Endothelial cell (in vitro differentiated cells): ENCODE data around the gene PTGER2. TPM values are rescaled to one million over a fixed set of nuclear protein-coding genes. Genes with fewer than 3 reads are reported as not detected.

Source experiments
- DNase-seq: peaks from one replicate; pipeline ENCODE4 v3.0.0; 2021; ENCODE audit warnings: low spot score
- H3K27ac Mint-ChIP-seq: one replicate; pipeline ENCODE4 v1.8.0; 2021; ENCODE audit warnings: mixed read lengths, inconsistent platforms; ENCODE audit not compliant: unreplicated experiment
- H3K27me3 Mint-ChIP-seq: one replicate; pipeline ENCODE4 v1.8.0; 2021; ENCODE audit warnings: mild to moderate bottlenecking, moderate library complexity, mixed read lengths, inconsistent platforms; ENCODE audit not compliant: unreplicated experiment
- H3K36me3 Mint-ChIP-seq: one replicate; pipeline ENCODE4 v1.8.0; 2021; ENCODE audit warnings: mild to moderate bottlenecking, low read depth, mixed read lengths, inconsistent platforms; ENCODE audit not compliant: unreplicated experiment
- H3K4me1 Mint-ChIP-seq: one replicate; pipeline ENCODE4 v1.8.0; 2021; ENCODE audit warnings: mild to moderate bottlenecking, mixed read lengths, inconsistent platforms; ENCODE audit not compliant: unreplicated experiment
- H3K4me3 Mint-ChIP-seq: one replicate; pipeline ENCODE4 v1.8.0; 2021; ENCODE audit warnings: mild to moderate bottlenecking, mixed read lengths, inconsistent platforms; ENCODE audit not compliant: unreplicated experiment
- H3K9me3 Mint-ChIP-seq: one replicate; pipeline ENCODE4 v1.8.0; 2021; ENCODE audit warnings: mixed read lengths, inconsistent platforms; ENCODE audit not compliant: unreplicated experiment
- CTCF ChIP-seq: fragments of 200-600 bp; sonication (generic); IDR thresholded peaks from one replicate; pipeline ENCODE4 v1.5.0; 2021; ENCODE audit warnings: antibody characterized with exemption; ENCODE audit not compliant: unreplicated experiment
- total RNA-seq: library from RNA; stranded (reverse); fragmentation: NEBNext Ultra II Directional; extraction: Animal tissue kit (Norgen Biotek cat#: 25700); gene quantifications from one replicate; pipeline ENCODE4 v1.2.1, GENCODE V29; 2021; ENCODE audit not compliant: unreplicated experiment

PTGER2 gene
- total RNA-seq, 1 donor from 2014 or later: not detected

GRCh38 chr14:52303236-52303635 lies 10.9 kb upstream of the PTGER2 start:
- no peak for TF ChIP-seq CTCF
- H3K27ac Mint-ChIP-seq: no peak overlapping the region
- no peaks in the 10 kb centered on the region for H3K9me3 Mint-ChIP-seq
- no peak for DNase-seq
- no peaks in the 10 kb centered on the region for H3K27me3 Mint-ChIP-seq
- no peaks in the 10 kb centered on the region for H3K4me1 Mint-ChIP-seq
- H3K4me3 Mint-ChIP-seq: no peak overlapping the region
- H3K36me3 Mint-ChIP-seq: no peaks in the 10 kb centered on the region

- TF ChIP-seq CTCF: no peak
- H3K9me3 Mint-ChIP-seq: no peaks in the 10 kb centered on the region
Observed at GRCh38 chr14:52304248-52304904, 9.7 kb upstream of the PTGER2 start.

GRCh38 chr14:52305014-52305413 lies 9.1 kb upstream of the PTGER2 start:
- H3K27me3 Mint-ChIP-seq: no peaks in the 10 kb centered on the region

More at GRCh38 chr14:52304248-52304904, 9.7 kb upstream of the PTGER2 start:
- no peaks in the 10 kb centered on the region for H3K27me3 Mint-ChIP-seq
- H3K4me1 Mint-ChIP-seq: no peaks in the 10 kb centered on the region
- no peak overlapping the region for H3K4me3 Mint-ChIP-seq
- no peak for DNase-seq
- H3K36me3 Mint-ChIP-seq: no peaks in the 10 kb centered on the region
- no peak overlapping the region for H3K27ac Mint-ChIP-seq

GRCh38 chr14:52307376-52307775 lies 6.7 kb upstream of the PTGER2 start:
- Mint-ChIP-seq H3K4me1 (no peaks in the 10 kb centered on the region), H3K27ac (no peak overlapping the region), H3K36me3 (no peaks in the 10 kb centered on the region), H3K27me3 (peaks cover 2% of the 10 kb centered on the region), H3K4me3 (no peak overlapping the region), H3K9me3 (no peaks in the 10 kb centered on the region)
- TF ChIP-seq CTCF: no peak
- DNase-seq: no peak

More at GRCh38 chr14:52305014-52305413, 9.1 kb upstream of the PTGER2 start:
- H3K27ac Mint-ChIP-seq: no peak overlapping the region
- H3K4me1 Mint-ChIP-seq: no peaks in the 10 kb centered on the region
- H3K4me3 Mint-ChIP-seq: no peak overlapping the region
- DNase-seq: no peak
- no peaks in the 10 kb centered on the region for H3K9me3 Mint-ChIP-seq
- no peaks in the 10 kb centered on the region for H3K36me3 Mint-ChIP-seq
- no peak for TF ChIP-seq CTCF

- TF ChIP-seq CTCF: no peak
- H3K27me3 Mint-ChIP-seq: peaks cover 2% of the 10 kb centered on the region
- no peaks in the 10 kb centered on the region for H3K36me3 Mint-ChIP-seq
- no peak for DNase-seq
- H3K4me3 Mint-ChIP-seq: no peak overlapping the region
- no peaks in the 10 kb centered on the region for H3K9me3 Mint-ChIP-seq
- H3K27ac Mint-ChIP-seq: no peak overlapping the region
- H3K4me1 Mint-ChIP-seq: no peaks in the 10 kb centered on the region
Observed at GRCh38 chr14:52307905-52308304, 6.2 kb upstream of the PTGER2 start.
